Thymus (tissue), 14 donors: Measurements from ENCODE around the gene NEMF. TPM values are rescaled to one million over a fixed set of nuclear protein-coding genes. Genes with fewer than 3 reads are reported as not detected.
A peak's percentile ranks its signal among the peaks of the same experiment; 100 is the strongest.
"Not testable (repeated sequence)": the region's sequence is repeated elsewhere in the genome, so short reads cannot be mapped to it uniquely, and the experiment has no call there.

Experiments
- DNase-seq, 9 donors: peaks; one replicate each; pipeline ENCODE4 v3.0.0-alpha.2; 2013; ENCODE audit warnings: low spot score in 9 of 9, low read depth in 6 of 9, missing footprints in 1 of 9
- H3K27ac ChIP-seq, 2 donors: one replicate each; pipeline ENCODE4 v1.5.1; 2013; ENCODE audit warnings: control low read depth in 1 of 2, low read depth in 1 of 2, low read length in 1 of 2, mild to moderate bottlenecking in 1 of 2, moderate library complexity in 1 of 2
- H3K27me3 ChIP-seq, 2 donors: one replicate each; pipeline ENCODE4 v1.5.1; 2013; ENCODE audit warnings: low read length in 1 of 2; ENCODE audit not compliant: control insufficient read depth in 2 of 2, insufficient read depth in 1 of 2
- H3K36me3 ChIP-seq, 2 donors: one replicate each; pipeline ENCODE4 v1.5.1; 2013; ENCODE audit warnings: low read length in 1 of 2, mild to moderate bottlenecking in 1 of 2, moderate library complexity in 1 of 2; ENCODE audit not compliant: control insufficient read depth in 2 of 2, insufficient read depth in 2 of 2
- H3K4me1 ChIP-seq, 2 donors: one replicate each; pipeline ENCODE4 v1.5.1; 2013; ENCODE audit warnings: low read length in 2 of 2; ENCODE audit not compliant: control insufficient read depth in 2 of 2, insufficient read depth in 2 of 2
- H3K4me3 ChIP-seq, 2 donors: one replicate each; pipeline ENCODE4 v1.5.1; 2013; ENCODE audit warnings: low read length in 2 of 2, control low read depth in 1 of 2, mild to moderate bottlenecking in 1 of 2
- H3K9me3 ChIP-seq, 2 donors: one replicate each; pipeline ENCODE4 v1.5.1; 2013; ENCODE audit warnings: low read length in 1 of 2, mild to moderate bottlenecking in 1 of 2; ENCODE audit not compliant: control insufficient read depth in 2 of 2, insufficient read depth in 1 of 2
- WGBS: extraction: QIAGEN DNeasy Blood & Tissue Kit; methylation state at CpG from one replicate; pipeline ENCODE4 v1.1.7; 2013; 5-methylcytosine and 5-hydroxymethylcytosine counted together
- long read RNA-seq, 10 donors: transcript quantifications; one replicate each; lab custom pipeline, GENCODE V29; 2026
- polyA plus RNA-seq: library from polyadenylated mRNA; stranded (reverse); fragments of 200-250 nt; gene quantifications from one replicate; pipeline ENCODE4 v1.2.3, GENCODE V29; 2013
- total RNA-seq: library from RNA; stranded (reverse); fragments of 120-200 nt; gene quantifications from one replicate; pipeline ENCODE4 v1.2.4, GENCODE V29; 2013
- donor health status: healthy.

Gene NEMF
- 68.8 TPM for total RNA-seq
- 58.1 TPM for polyA plus RNA-seq
- long read RNA-seq, donor 1, partial matches to known transcripts = 0 of 2 reads
- long read RNA-seq, donor 1, other reads (novel, unspliced or antisense) = 0 of 2 reads
- long read RNA-seq, donor 2 = 0 reads
- long read RNA-seq, donor 3, partial matches to known transcripts = 40 of 41 reads
- long read RNA-seq, donor 3, other reads (novel, unspliced or antisense) = 0 of 41 reads
- long read RNA-seq, donor 4, partial matches to known transcripts = 64 of 93 reads
- long read RNA-seq, donor 4, other reads (novel, unspliced or antisense) = 25 of 93 reads
- long read RNA-seq, donor 5, partial matches to known transcripts = 56 of 59 reads
- long read RNA-seq, donor 5, other reads (novel, unspliced or antisense) = 0 of 59 reads
- long read RNA-seq, donor 6, full-length matches to known transcripts = 2 of 52 reads
- long read RNA-seq, donor 6, partial matches to known transcripts = 19 of 52 reads
- long read RNA-seq, donor 6, other reads (novel, unspliced or antisense) = 31 of 52 reads
- long read RNA-seq, donor 7, partial matches to known transcripts = 29 of 32 reads
- long read RNA-seq, donor 7, other reads (novel, unspliced or antisense) = 0 of 32 reads
- long read RNA-seq, donor 8, partial matches to known transcripts = 11 of 13 reads
- long read RNA-seq, donor 8, other reads (novel, unspliced or antisense) = 0 of 13 reads
- long read RNA-seq, donor 9, partial matches to known transcripts = 6 of 9 reads
- long read RNA-seq, donor 9, other reads (novel, unspliced or antisense) = 0 of 9 reads
- long read RNA-seq, donor 10, partial matches to known transcripts = 13 of 14 reads
- long read RNA-seq, donor 10, other reads (novel, unspliced or antisense) = 0 of 14 reads

- Histone ChIP-seq H3K4me3 (peak within 1 kb of the TSS; percentile 61 to 96), H3K27me3 (no peaks in the 10 kb centered on the region), H3K36me3 (peaks cover 4 to 26% of the 10 kb centered on the region in 2 donors), H3K9me3 (peaks cover 0 to 2% of the 10 kb centered on the region in 2 donors), H3K27ac (peak within 1 kb of the TSS; percentile 64 to 83), H3K4me1 (peaks cover 0 to 5% of the 10 kb centered on the region in 2 donors)
- WGBS = under 1% methylated on average over 49 of the region's 49 CpGs
- peak; percentile 73 to 97 (median 91) for DNase-seq
Measured at GRCh38 chr14:49852301-49853157, at the start of gene NEMF. Gene NEMF (minus strand): TSS chr14:49852788. CDS start chr14:49852753, 35 bp downstream.

DNA sequence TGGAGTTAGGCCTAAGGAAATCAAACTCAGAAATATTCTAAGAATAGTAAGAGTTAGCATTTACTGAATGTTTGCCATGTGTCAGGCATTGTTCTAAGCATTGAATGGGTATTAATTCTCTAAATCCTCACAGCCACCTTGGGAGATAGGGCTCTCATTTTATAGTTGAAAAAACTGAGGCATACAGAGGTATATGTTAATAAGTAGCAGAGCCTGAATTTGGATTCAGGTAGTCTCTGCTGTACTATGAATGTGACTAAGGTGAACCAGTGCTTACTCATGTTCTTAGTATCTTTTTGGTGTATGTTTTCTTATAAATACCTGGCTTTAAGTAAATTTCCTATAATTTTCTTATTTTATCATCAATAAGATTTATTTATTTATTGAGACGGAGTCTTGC is 48.4 kb upstream of the NEMF start:
- WGBS = 96% methylated on average over 1 of the region's 1 CpG
- Histone ChIP-seq H3K9me3 (no peaks in the 10 kb centered on the region), H3K4me3 (no peak overlapping the region), H3K27ac (no peak overlapping the region), H3K4me1 (no peaks in the 10 kb centered on the region), H3K36me3 (no peaks in the 10 kb centered on the region), H3K27me3 (no peaks in the 10 kb centered on the region)
- no peak for DNase-seq

DNA sequence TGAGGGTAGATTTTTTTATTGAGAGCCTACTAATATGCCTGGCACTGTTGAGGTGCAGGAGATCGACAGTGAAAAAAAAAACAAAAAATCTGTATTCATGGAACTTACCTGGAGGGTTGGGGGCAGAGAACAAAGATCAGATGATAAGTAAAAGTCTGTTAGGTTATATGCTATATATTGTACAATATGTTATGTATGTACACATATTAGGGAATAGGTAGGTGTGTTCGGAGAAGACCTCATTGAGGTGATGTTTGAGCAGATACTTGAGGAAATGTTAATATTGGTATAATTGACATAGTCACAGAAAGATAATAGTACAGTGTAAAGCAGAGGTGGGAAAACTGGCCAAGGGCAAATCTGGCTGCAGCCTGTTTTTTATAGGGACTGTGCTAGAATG is 45.9 kb upstream of the NEMF start:
- Histone ChIP-seq H3K4me1 (no peaks in the 10 kb centered on the region), H3K9me3 (no peaks in the 10 kb centered on the region), H3K27me3 (no peaks in the 10 kb centered on the region), H3K4me3 (no peak overlapping the region), H3K27ac (no peak overlapping the region), H3K36me3 (peaks cover 6 to 9% of the 10 kb centered on the region in 2 donors)
- no peak for DNase-seq
- 73% methylated on average over 2 of the region's 2 CpGs for WGBS

DNA sequence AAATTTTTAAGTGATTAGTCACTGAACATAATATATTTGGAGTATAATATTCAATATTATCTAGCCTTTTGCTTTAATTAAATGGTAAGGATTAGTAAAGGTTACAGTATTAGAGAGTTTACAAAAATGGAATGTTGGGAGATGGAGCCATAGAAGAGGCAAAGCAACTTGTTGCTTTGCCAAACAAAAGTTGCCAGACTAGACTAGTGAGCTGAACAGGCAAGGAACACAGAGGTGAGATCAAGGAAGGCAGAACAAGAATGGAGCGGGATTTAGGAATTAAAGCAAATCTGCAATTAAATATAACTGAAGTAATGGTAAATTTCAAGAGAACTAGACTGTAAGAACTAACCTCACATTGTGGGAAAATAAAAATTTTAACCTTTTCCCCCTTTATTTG is 45.4 kb upstream of the NEMF start:
- 99% methylated on average over 1 of the region's 1 CpG for WGBS
- Histone ChIP-seq H3K36me3 (peaks cover 6 to 9% of the 10 kb centered on the region in 2 donors), H3K4me1 (no peaks in the 10 kb centered on the region), H3K4me3 (no peak overlapping the region), H3K27ac (no peak overlapping the region), H3K27me3 (no peaks in the 10 kb centered on the region), H3K9me3 (no peaks in the 10 kb centered on the region)
- DNase-seq = no peak

GRCh38 chr14:49897414-49897813 is 44.8 kb upstream of the NEMF start:
- peaks cover 6 to 9% of the 10 kb centered on the region in 2 donors for H3K36me3 ChIP-seq
- H3K4me3 ChIP-seq = no peak overlapping the region
- DNase-seq = no peak
- 85% methylated on average over 1 of the region's 1 CpG for WGBS
- no peak overlapping the region for H3K27ac ChIP-seq
- H3K27me3 ChIP-seq = no peaks in the 10 kb centered on the region
- no peaks in the 10 kb centered on the region for H3K4me1 ChIP-seq
- no peaks in the 10 kb centered on the region for H3K9me3 ChIP-seq

GRCh38 chr14:49896966-49897365 is 44.4 kb upstream of the NEMF start:
- H3K27ac ChIP-seq = no peak overlapping the region
- peaks cover 1 to 4% of the 10 kb centered on the region in 2 donors for H3K4me1 ChIP-seq
- no peaks in the 10 kb centered on the region for H3K27me3 ChIP-seq
- WGBS = 88% methylated on average over 5 of the region's 5 CpGs
- H3K36me3 ChIP-seq = peaks cover 6 to 9% of the 10 kb centered on the region in 2 donors
- H3K9me3 ChIP-seq = no peaks in the 10 kb centered on the region
- DNase-seq = peak in 1 of 9 donors; percentile 13
- H3K4me3 ChIP-seq = peak overlapping the region; percentile 2 to 8

- not testable (repeated sequence) for DNase-seq, H3K9me3 ChIP-seq, H3K27me3 ChIP-seq, H3K4me1 ChIP-seq, H3K36me3 ChIP-seq
- peak overlapping the region; percentile 41 to 99 for H3K4me3 ChIP-seq
- peak overlapping the region in 1 of 2 donors; percentile 44 for H3K27ac ChIP-seq
Measured at GRCh38 chr14:49896272-49896671, 43.7 kb upstream of the NEMF start.

DNA sequence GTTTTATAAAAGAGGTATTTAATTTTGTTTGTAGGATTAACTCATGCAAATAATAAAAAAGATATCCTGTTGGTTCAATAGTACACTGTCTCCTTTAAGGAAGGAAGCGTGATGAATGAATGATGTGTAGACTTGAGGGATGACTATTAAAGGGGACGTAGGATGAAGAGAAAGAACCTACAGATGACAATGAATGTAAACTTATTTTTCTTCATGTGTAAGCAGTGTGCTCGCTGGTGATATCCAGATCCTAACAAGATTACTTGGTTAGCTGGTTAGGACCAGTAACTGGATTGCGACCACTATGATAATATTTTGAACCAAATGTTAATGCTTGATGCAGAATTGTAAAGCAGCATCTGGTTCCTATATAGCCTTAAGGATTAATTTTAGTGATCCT is 42.9 kb upstream of the NEMF start:
- WGBS = 67% methylated on average over 4 of the region's 4 CpGs
- peaks cover 6 to 9% of the 10 kb centered on the region in 2 donors for H3K36me3 ChIP-seq
- H3K27me3 ChIP-seq = no peaks in the 10 kb centered on the region
- H3K9me3 ChIP-seq = no peaks in the 10 kb centered on the region
- peaks cover 4 to 8% of the 10 kb centered on the region in 2 donors for H3K4me1 ChIP-seq
- peak in 1 of 9 donors; percentile 15 for DNase-seq
- H3K4me3 ChIP-seq = peak overlapping the region; percentile 41 to 99
- no peak overlapping the region for H3K27ac ChIP-seq
